ENCODE data around the gene GYS2. TPM values are rescaled to one million over a fixed set of nuclear protein-coding genes. Genes with fewer than 3 reads are reported as not detected.

The GYS2 gene
- total RNA-seq, 1 donor from 2014 or later, result not detected

- Mint-ChIP-seq H3K36me3 (ENCODE audit: low read depth, unreplicated experiment) (no peaks in the 10 kb centered on the region), H3K4me1 (ENCODE audit: low read depth, unreplicated experiment) (peaks cover 12% of the 10 kb centered on the region), H3K27ac (ENCODE audit: unreplicated experiment) (no peak overlapping the region), H3K4me3 (ENCODE audit: unreplicated experiment) (no peak overlapping the region), H3K9me3 (ENCODE audit: unreplicated experiment) (no peaks in the 10 kb centered on the region), H3K27me3 (ENCODE audit: low read depth, unreplicated experiment) (no peaks in the 10 kb centered on the region)
- no peak overlapping the region for H3K4me2 ChIP-seq (ENCODE audit: low read length)
- FAIRE-seq (no peak), DNase-seq (ENCODE audit: low read depth) (no peak)
- no peak overlapping the region for H3K9ac ChIP-seq (ENCODE audit: low read length)
- no peak overlapping the region for H3K27ac ChIP-seq (ENCODE audit: low read depth, low read length)
- H3K36me3 ChIP-seq (ENCODE audit: insufficient read depth, low read length), result no peaks in the 10 kb centered on the region
- H4K20me1 ChIP-seq (ENCODE audit: insufficient read depth, low read length), result no peaks in the 10 kb centered on the region
- no peaks in the 10 kb centered on the region for H3K9me3 ChIP-seq (ENCODE audit: insufficient read depth, low read depth, low read length)
- no peak overlapping the region for H2AFZ ChIP-seq (ENCODE audit: low read depth, low read length)
- H3K4me1 ChIP-seq (ENCODE audit: insufficient read depth, low read length), result no peaks in the 10 kb centered on the region
- no peaks in the 10 kb centered on the region for H3K79me2 ChIP-seq (ENCODE audit: insufficient read depth, low read length)
- H3K4me3 ChIP-seq (ENCODE audit: insufficient read depth, low read depth, low read length), result no peak overlapping the region
- no peak for TF ChIP-seq EZH2 (IDR thresholded peaks at IDR 0.05; ENCODE audit: insufficient read depth, low read length)
- TF ChIP-seq CTCF (IDR thresholded peaks at IDR 0.05; ENCODE audit: insufficient read depth, low read depth, low read length), result no peak
- no peaks in the 10 kb centered on the region for H3K27me3 ChIP-seq (ENCODE audit: insufficient read depth, low read length)
Measured at GRCh38 chr12:21541773-21542172, 62.9 kb downstream of the GYS2 start.

- peaks cover 4% of the 10 kb centered on the region for H3K4me1 Mint-ChIP-seq (ENCODE audit: low read depth, unreplicated experiment)
- H3K9ac ChIP-seq (ENCODE audit: low read length), result no peak overlapping the region
- DNase-seq (ENCODE audit: low read depth), result no peak
- H3K36me3 ChIP-seq (ENCODE audit: insufficient read depth, low read length), result no peaks in the 10 kb centered on the region
- no peak overlapping the region for H3K4me3 Mint-ChIP-seq (ENCODE audit: unreplicated experiment)
- H3K9me3 Mint-ChIP-seq (ENCODE audit: unreplicated experiment), result no peaks in the 10 kb centered on the region
- FAIRE-seq, result no peak
- H3K27ac Mint-ChIP-seq (ENCODE audit: unreplicated experiment), result no peak overlapping the region
- no peak for TF ChIP-seq CTCF (IDR thresholded peaks at IDR 0.05; ENCODE audit: insufficient read depth, low read depth, low read length)
- TF ChIP-seq EZH2 (IDR thresholded peaks at IDR 0.05; ENCODE audit: insufficient read depth, low read length), result no peak
- no peaks in the 10 kb centered on the region for H3K27me3 ChIP-seq (ENCODE audit: insufficient read depth, low read length)
- no peaks in the 10 kb centered on the region for H3K9me3 ChIP-seq (ENCODE audit: insufficient read depth, low read depth, low read length)
- no peaks in the 10 kb centered on the region for H3K79me2 ChIP-seq (ENCODE audit: insufficient read depth, low read length)
- H4K20me1 ChIP-seq (ENCODE audit: insufficient read depth, low read length), result no peaks in the 10 kb centered on the region
- H3K4me1 ChIP-seq (ENCODE audit: insufficient read depth, low read length), result no peaks in the 10 kb centered on the region
- no peaks in the 10 kb centered on the region for H3K36me3 Mint-ChIP-seq (ENCODE audit: low read depth, unreplicated experiment)
- no peak overlapping the region for H3K4me3 ChIP-seq (ENCODE audit: insufficient read depth, low read depth, low read length)
- no peak overlapping the region for H3K4me2 ChIP-seq (ENCODE audit: low read length)
- no peaks in the 10 kb centered on the region for H3K27me3 Mint-ChIP-seq (ENCODE audit: low read depth, unreplicated experiment)
- H2AFZ ChIP-seq (ENCODE audit: low read depth, low read length), result no peak overlapping the region
- no peak overlapping the region for H3K27ac ChIP-seq (ENCODE audit: low read depth, low read length)
Measured at GRCh38 chr12:21539797-21540196, 64.8 kb downstream of the GYS2 start.

GRCh38 chr12:21538061-21538653 lies 66.5 kb downstream of the GYS2 start:
- FAIRE-seq (no peak), DNase-seq (ENCODE audit: low read depth) (no peak)
- Mint-ChIP-seq H3K27me3 (ENCODE audit: low read depth, unreplicated experiment) (no peaks in the 10 kb centered on the region), H3K4me1 (ENCODE audit: low read depth, unreplicated experiment) (no peaks in the 10 kb centered on the region), H3K4me3 (ENCODE audit: unreplicated experiment) (no peak overlapping the region), H3K9me3 (ENCODE audit: unreplicated experiment) (no peaks in the 10 kb centered on the region), H3K27ac (ENCODE audit: unreplicated experiment) (no peak overlapping the region), H3K36me3 (ENCODE audit: low read depth, unreplicated experiment) (peaks cover 4% of the 10 kb centered on the region)
- H3K79me2 ChIP-seq (ENCODE audit: insufficient read depth, low read length), result no peaks in the 10 kb centered on the region
- no peaks in the 10 kb centered on the region for H4K20me1 ChIP-seq (ENCODE audit: insufficient read depth, low read length)
- no peak overlapping the region for H3K27ac ChIP-seq (ENCODE audit: low read depth, low read length)
- H3K4me1 ChIP-seq (ENCODE audit: insufficient read depth, low read length), result no peaks in the 10 kb centered on the region
- H3K4me3 ChIP-seq (ENCODE audit: insufficient read depth, low read depth, low read length), result no peak overlapping the region
- H3K9ac ChIP-seq (ENCODE audit: low read length), result no peak overlapping the region
- no peaks in the 10 kb centered on the region for H3K27me3 ChIP-seq (ENCODE audit: insufficient read depth, low read length)
- no peak overlapping the region for H2AFZ ChIP-seq (ENCODE audit: low read depth, low read length)
- H3K36me3 ChIP-seq (ENCODE audit: insufficient read depth, low read length), result no peaks in the 10 kb centered on the region
- no peak for TF ChIP-seq CTCF (IDR thresholded peaks at IDR 0.05; ENCODE audit: insufficient read depth, low read depth, low read length)
- TF ChIP-seq EZH2 (IDR thresholded peaks at IDR 0.05; ENCODE audit: insufficient read depth, low read length), result no peak
- no peaks in the 10 kb centered on the region for H3K9me3 ChIP-seq (ENCODE audit: insufficient read depth, low read depth, low read length)
- H3K4me2 ChIP-seq (ENCODE audit: low read length), result no peak overlapping the region

All from astrocyte (in vitro differentiated cells and primary cell).